Keratinocyte (primary cell): ENCODE data around the gene PPP6R1. TPM values are rescaled to one million over a fixed set of nuclear protein-coding genes. Genes with fewer than 3 reads are reported as not detected.

Experiments used
- DNase-seq: peaks from one replicate; pipeline ENCODE4 v3.0.0-alpha.2; 2011; ENCODE audit warnings: low read depth, missing footprints, low spot score
- FAIRE-seq: peaks from 2 replicates; lab custom pipeline; 2011; peaks lifted over from hg19 to GRCh38; lab: Jason Lieb, UNC
- H2AFZ ChIP-seq: 2 replicates; pipeline ENCODE4 v1.6.0; 2012; ENCODE audit warnings: low read length, control low read depth, inconsistent platforms; ENCODE audit not compliant: control insufficient read depth
- H3K27ac ChIP-seq: 2 replicates; pipeline ENCODE4 v1.5.1; 2011; ENCODE audit warnings: low read length; ENCODE audit not compliant: control insufficient read depth, insufficient read depth
- H3K27me3 ChIP-seq: 3 replicates; pipeline ENCODE4 v1.6.0; 2011; ENCODE audit warnings: low read length; ENCODE audit not compliant: control insufficient read depth, insufficient read depth; ENCODE audit errors: extremely low read depth
- H3K36me3 ChIP-seq, 2 experiments: 2 replicates in 1 of 2; 3 replicates in 1 of 2; pipeline ENCODE4 v1.5.1; 2011; ENCODE audit warnings: low read length in 2 of 2, mild to moderate bottlenecking in 1 of 2; ENCODE audit not compliant: control insufficient read depth in 2 of 2, insufficient read depth in 2 of 2; ENCODE audit errors: extremely low read depth in 1 of 2
- H3K4me1 ChIP-seq: 3 replicates; pipeline ENCODE4 v1.5.1; 2011; ENCODE audit warnings: low read length; ENCODE audit not compliant: control insufficient read depth, insufficient read depth; ENCODE audit errors: extremely low read depth
- H3K4me2 ChIP-seq: 3 replicates; pipeline ENCODE4 v1.6.0; 2011; ENCODE audit warnings: low read depth, low read length; ENCODE audit not compliant: control insufficient read depth, insufficient read depth; ENCODE audit errors: extremely low read depth
- H3K4me3 ChIP-seq, 3 experiments: fragments of 200-600 bp in 1 of 3; sonication (generic) in 1 of 3; 2 replicates in 2 of 3; 3 replicates in 1 of 3; pipeline ENCODE4 v1.5.1; 2011 to 2016; ENCODE audit warnings: low read length in 3 of 3, mild to moderate bottlenecking in 3 of 3, control low read depth in 2 of 3, inconsistent platforms in 1 of 3, low read depth in 1 of 3, mixed read lengths in 1 of 3, mixed run types in 1 of 3, moderate library complexity in 1 of 3; ENCODE audit not compliant: control insufficient read depth in 2 of 3, insufficient read depth in 2 of 3; ENCODE audit errors: extremely low read depth in 1 of 3
- H3K79me2 ChIP-seq: 2 replicates; pipeline ENCODE4 v1.6.0; 2012; ENCODE audit warnings: low read length; ENCODE audit not compliant: control insufficient read depth, insufficient read depth
- H3K9ac ChIP-seq: 3 replicates; pipeline ENCODE4 v1.6.0; 2011; ENCODE audit warnings: low read length; ENCODE audit not compliant: control insufficient read depth, insufficient read depth; ENCODE audit errors: extremely low read depth
- H3K9me1 ChIP-seq: 3 replicates; pipeline ENCODE4 v1.6.0; 2011; ENCODE audit warnings: low read length; ENCODE audit not compliant: control insufficient read depth, insufficient read depth; ENCODE audit errors: extremely low read depth
- H3K9me3 ChIP-seq: 2 replicates; pipeline ENCODE4 v1.5.1; 2012; ENCODE audit warnings: low read depth, low read length; ENCODE audit not compliant: control insufficient read depth
- H4K20me1 ChIP-seq: 3 replicates; pipeline ENCODE4 v1.6.0; 2011; ENCODE audit warnings: low read length; ENCODE audit not compliant: control insufficient read depth, insufficient read depth; ENCODE audit errors: extremely low read depth
- CTCF ChIP-seq, 3 experiments: IDR thresholded peaks in 1 of 3; conservative IDR thresholded peaks in 1 of 3; optimal IDR thresholded peaks in 1 of 3; 2 replicates in 2 of 3; 3 replicates in 1 of 3; pipeline versions ENCODE3 to v1.5.1; 2011; ENCODE audit warnings: low read length in 3 of 3, mild to moderate bottlenecking in 3 of 3, moderate library complexity in 2 of 3, control low read depth in 1 of 3, inconsistent platforms in 1 of 3; ENCODE audit not compliant: insufficient read depth in 2 of 3; ENCODE audit errors: extremely low read depth in 1 of 3
- EZH2 ChIP-seq: IDR thresholded peaks from one replicate; pipeline ENCODE4 v1.6.1; 2012; ENCODE audit warnings: inconsistent platforms, mild to moderate bottlenecking, low read length, moderate library complexity
- dilution Hi-C: fragments of 300-500 bp; cut with MboI; formaldehyde crosslinking; loops from one replicate; pipeline ENCODE4 v1.7.0; 2020; ENCODE audit warnings: low sequenced_read_pairs; ENCODE audit not compliant: extremely low pct_ligation_motif_present
- polyA plus RNA-seq, 5 experiments: library from polyadenylated mRNA; depleted of rRNA in 3 of 5; stranded (reverse) in 3 of 5; stranded (forward) in 1 of 5; unstranded in 1 of 5; fragments of >200 nt; gene quantifications; 1 replicate in 1 of 5; 2 replicates in 3 of 5; 3 replicates in 1 of 5; pipeline versions ENCODE4 v1.2.1 to v1.2.3, GENCODE V29; 2011 to 2012; ENCODE audit warnings: missing spikeins in 2 of 5, low read depth in 1 of 5, low replicate concordance in 1 of 5

PPP6R1 gene
- polyA plus RNA-seq, 1 donor (not counting 4 experiments of a cell fraction or from before 2014, with no cell fraction given) = 26.7 TPM

- no peak overlapping the region for H3K4me3 ChIP-seq
- H3K27ac ChIP-seq = peak overlapping the region; percentile 62
- no peak overlapping the region for H2AFZ ChIP-seq
- DNase-seq (no peak), FAIRE-seq (no peak)
- H3K4me1 ChIP-seq = peaks cover 21% of the 10 kb centered on the region
- dilution Hi-C loops = no loop called here
- no peak for TF ChIP-seq EZH2
- no peak for TF ChIP-seq CTCF (optimal IDR thresholded peaks at IDR 0.05 in 1 of 3, IDR thresholded peaks at IDR 0.05 in 1 of 3, conservative IDR thresholded peaks at IDR 0.05 in 1 of 3; ENCODE audit: extremely low read depth in 1 of 3, insufficient read depth in 2 of 3, low read length in 3 of 3)
- peaks cover 70% of the 10 kb centered on the region for H3K79me2 ChIP-seq
- peak overlapping the region; percentile 35 for H3K9ac ChIP-seq
- H3K9me3 ChIP-seq = no peaks in the 10 kb centered on the region
- peaks cover 35% of the 10 kb centered on the region for H4K20me1 ChIP-seq
- H3K4me2 ChIP-seq = no peak overlapping the region
- no peaks in the 10 kb centered on the region for H3K27me3 ChIP-seq
- peaks cover 6% of the 10 kb centered on the region for H3K9me1 ChIP-seq
- peaks cover 19 to 23% of the 10 kb centered on the region in 2 experiments for H3K36me3 ChIP-seq
Measured at GRCh38 chr19:55247621-55248099, 11.2 kb downstream of the PPP6R1 start.

GRCh38 chr19:55246462-55247451 lies 12.1 kb downstream of the PPP6R1 start:
- Histone ChIP-seq H3K4me3 (no peak overlapping the region), H3K9me3 (no peaks in the 10 kb centered on the region), H3K9ac (no peak overlapping the region), H3K36me3 (peaks cover 26 to 27% of the 10 kb centered on the region in 2 experiments), H4K20me1 (peaks cover 35% of the 10 kb centered on the region), H3K4me1 (peaks cover 17% of the 10 kb centered on the region), H3K4me2 (no peak overlapping the region), H3K27me3 (no peaks in the 10 kb centered on the region), H3K79me2 (peaks cover 63% of the 10 kb centered on the region), H3K9me1 (peaks cover 6% of the 10 kb centered on the region), H2AFZ (no peak overlapping the region), H3K27ac (peak overlapping the region; percentile 36)
- dilution Hi-C loops = no loop called here
- FAIRE-seq (no peak), DNase-seq (no peak)
- TF ChIP-seq EZH2 = no peak
- TF ChIP-seq CTCF (optimal IDR thresholded peaks at IDR 0.05 in 1 of 3, IDR thresholded peaks at IDR 0.05 in 1 of 3, conservative IDR thresholded peaks at IDR 0.05 in 1 of 3; ENCODE audit: extremely low read depth in 1 of 3, insufficient read depth in 2 of 3, low read length in 3 of 3) = no peak
